Fibroblast of lung (primary cell): ENCODE results near the gene DOCK7. TPM values are rescaled to one million over a fixed set of nuclear protein-coding genes. Genes with fewer than 3 reads are reported as not detected.

Experiments used
- DNase-seq, 2 donors: peaks; one replicate each; pipeline versions ENCODE4 v3.0.0 to v3.0.0-alpha.2; 2010; ENCODE audit warnings: low read depth in 2 of 2
- H2AFZ ChIP-seq: 2 replicates; pipeline ENCODE4 v1.5.1; 2012; ENCODE audit warnings: low read length, control low read depth, inconsistent platforms
- H3K27ac ChIP-seq: 2 replicates; pipeline ENCODE4 v1.5.1; 2011; ENCODE audit warnings: low read length, control low read depth; ENCODE audit not compliant: insufficient read depth
- H3K27me3 ChIP-seq: 2 replicates; pipeline ENCODE4 v1.5.1; 2011; ENCODE audit warnings: mild to moderate bottlenecking, low read length; ENCODE audit not compliant: control insufficient read depth, insufficient read depth
- H3K36me3 ChIP-seq: 2 replicates; pipeline ENCODE4 v1.5.1; 2011; ENCODE audit warnings: low read length; ENCODE audit not compliant: control insufficient read depth, insufficient read depth
- H3K4me1 ChIP-seq: 2 replicates; pipeline ENCODE4 v1.5.1; 2011; ENCODE audit warnings: low read length; ENCODE audit not compliant: control insufficient read depth, insufficient read depth; ENCODE audit errors: extremely low read depth
- H3K4me2 ChIP-seq: 2 replicates; pipeline ENCODE4 v1.5.1; 2011; ENCODE audit warnings: low read length, control low read depth; ENCODE audit not compliant: insufficient read depth; ENCODE audit errors: extremely low read depth
- H3K4me3 ChIP-seq, 4 experiments: fragments of 200-600 bp in 1 of 4; sonication (generic) in 1 of 4; replicated peaks in 1 of 4; 2 replicates each; pipeline ENCODE4 v1.5.1; 2011 to 2016; ENCODE audit warnings: low read length in 4 of 4, low read depth in 3 of 4, mild to moderate bottlenecking in 3 of 4, control low read depth in 2 of 4, inconsistent platforms in 1 of 4, mixed read lengths in 1 of 4; ENCODE audit not compliant: insufficient read depth in 1 of 4; ENCODE audit errors: control extremely low read depth in 1 of 4
- H3K79me2 ChIP-seq: 2 replicates; pipeline ENCODE4 v1.5.1; 2012; ENCODE audit warnings: mild to moderate bottlenecking, low read length, inconsistent platforms; ENCODE audit not compliant: control insufficient read depth, insufficient read depth
- H3K9ac ChIP-seq: 2 replicates; pipeline ENCODE4 v1.5.1; 2011; ENCODE audit warnings: mild to moderate bottlenecking, low read length, control low read depth; ENCODE audit not compliant: insufficient read depth
- H3K9me3 ChIP-seq: 2 replicates; pipeline ENCODE4 v1.5.1; 2012; ENCODE audit warnings: low read depth, low read length; ENCODE audit not compliant: control insufficient read depth, insufficient read depth
- H4K20me1 ChIP-seq: 2 replicates; pipeline ENCODE4 v1.5.1; 2011; ENCODE audit warnings: low read length; ENCODE audit not compliant: control insufficient read depth, insufficient read depth; ENCODE audit errors: extremely low read depth
- EZH2 ChIP-seq: IDR thresholded peaks from 2 replicates; pipeline ENCODE4 v1.5.1; 2012; ENCODE audit warnings: low read length, control low read depth, mild to moderate bottlenecking; ENCODE audit errors: missing control alignments
- polyA plus RNA-seq, 2 donors: library from polyadenylated mRNA; depleted of rRNA in 1 of 2; stranded (reverse) in 1 of 2; unstranded in 1 of 2; fragments of >200 nt; gene quantifications; 2 replicates each; pipeline ENCODE4 v1.2.1, GENCODE V29; 2011 to 2012; ENCODE audit warnings: missing spikeins in 1 of 2
- total RNA-seq: library from RNA; depleted of rRNA; stranded (reverse); fragments of >200 nt; gene quantifications from 2 replicates; pipeline ENCODE4 v1.2.1, GENCODE V29; 2014
- TF ChIP-seq, protein P1 (sequence below), 2 donors: IDR thresholded peaks in 1 of 2; conservative IDR thresholded peaks in 1 of 2; 1 replicate in 1 of 2; 2 replicates in 1 of 2; pipeline ENCODE4 v1.5.1; 2011 to 2012; ENCODE audit warnings: low read length in 2 of 2, control low read depth in 1 of 2, inconsistent platforms in 1 of 2, low read depth in 1 of 2, mild to moderate bottlenecking in 1 of 2

Gene DOCK7
- total and polyA plus RNA-seq, 2 donors (not counting 1 experiment from before 2014, with no cell fraction given) = 66.5 to 153 TPM

DNA sequence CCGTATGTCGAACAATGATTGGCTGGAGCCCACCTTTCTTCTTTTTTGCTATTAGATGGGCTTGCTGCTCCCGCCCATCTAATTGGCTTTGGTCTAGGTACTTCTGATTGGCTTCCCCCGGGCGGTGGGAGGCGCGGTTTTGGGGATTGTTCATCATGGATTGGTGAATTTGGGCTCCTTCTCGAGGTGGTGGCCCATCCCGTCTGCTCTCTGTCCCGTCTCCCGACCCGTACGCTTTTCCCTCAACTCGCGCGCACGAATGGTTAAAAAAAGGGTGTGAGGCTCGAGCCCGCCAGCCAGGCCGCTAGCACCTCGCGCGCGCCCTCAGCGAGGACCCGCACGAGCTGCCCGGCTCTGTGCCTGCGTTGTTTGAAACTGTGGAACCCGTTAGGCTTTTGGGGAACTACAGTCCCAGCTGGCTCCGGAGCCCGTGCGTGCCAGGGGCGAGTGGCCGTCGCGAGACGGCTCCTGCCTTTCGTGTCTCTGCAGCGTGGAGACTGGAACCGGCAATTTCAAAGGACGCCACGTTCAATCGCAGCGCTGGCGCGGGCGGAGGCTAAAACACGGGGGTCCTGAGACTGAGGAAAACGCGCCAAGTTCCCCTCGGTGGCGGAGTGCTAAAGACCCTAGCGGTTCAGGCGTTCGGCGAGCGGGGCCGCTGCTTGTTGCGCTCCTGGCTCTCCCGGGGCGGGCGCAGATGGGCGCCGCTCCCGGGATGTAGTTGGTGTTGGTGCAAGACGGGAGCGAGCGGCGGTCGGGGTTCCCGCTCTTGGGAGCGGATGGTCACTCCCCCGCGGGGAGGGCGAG, 251.5 kb downstream of the DOCK7 start, which contains the start of gene USP1:
USP1 (plus strand) TSS at position 584 of the 807 bp plus-strand sequence. CDS start 2,819 bp downstream, outside the sequence.
- no peaks in the 10 kb centered on the region for H4K20me1 ChIP-seq
- TF ChIP-seq, protein P1, sequence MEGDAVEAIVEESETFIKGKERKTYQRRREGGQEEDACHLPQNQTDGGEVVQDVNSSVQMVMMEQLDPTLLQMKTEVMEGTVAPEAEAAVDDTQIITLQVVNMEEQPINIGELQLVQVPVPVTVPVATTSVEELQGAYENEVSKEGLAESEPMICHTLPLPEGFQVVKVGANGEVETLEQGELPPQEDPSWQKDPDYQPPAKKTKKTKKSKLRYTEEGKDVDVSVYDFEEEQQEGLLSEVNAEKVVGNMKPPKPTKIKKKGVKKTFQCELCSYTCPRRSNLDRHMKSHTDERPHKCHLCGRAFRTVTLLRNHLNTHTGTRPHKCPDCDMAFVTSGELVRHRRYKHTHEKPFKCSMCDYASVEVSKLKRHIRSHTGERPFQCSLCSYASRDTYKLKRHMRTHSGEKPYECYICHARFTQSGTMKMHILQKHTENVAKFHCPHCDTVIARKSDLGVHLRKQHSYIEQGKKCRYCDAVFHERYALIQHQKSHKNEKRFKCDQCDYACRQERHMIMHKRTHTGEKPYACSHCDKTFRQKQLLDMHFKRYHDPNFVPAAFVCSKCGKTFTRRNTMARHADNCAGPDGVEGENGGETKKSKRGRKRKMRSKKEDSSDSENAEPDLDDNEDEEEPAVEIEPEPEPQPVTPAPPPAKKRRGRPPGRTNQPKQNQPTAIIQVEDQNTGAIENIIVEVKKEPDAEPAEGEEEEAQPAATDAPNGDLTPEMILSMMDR (conservative IDR thresholded peaks at IDR 0.05 in 1 of 2, IDR thresholded peaks at IDR 0.05 in 1 of 2; ENCODE audit: low read depth in 1 of 2, low read length in 2 of 2) = no peak
- TF ChIP-seq EZH2 = no peak
- H3K79me2 ChIP-seq = peaks cover 46% of the 10 kb centered on the region
- H3K36me3 ChIP-seq = no peaks in the 10 kb centered on the region
- no peaks in the 10 kb centered on the region for H3K27me3 ChIP-seq
- H3K4me2 ChIP-seq = peak within 1 kb of the TSS; percentile 100
- no peaks in the 10 kb centered on the region for H3K9me3 ChIP-seq
- peak within 1 kb of the TSS; percentile 100 for H3K9ac ChIP-seq
- H3K4me3 ChIP-seq = peak within 1 kb of the TSS; percentile 88 to 98 (median 90)
- peak within 1 kb of the TSS; percentile 99 for H3K27ac ChIP-seq
- no peaks in the 10 kb centered on the region for H3K4me1 ChIP-seq
- H2AFZ ChIP-seq = peak within 1 kb of the TSS; percentile 98
- DNase-seq = peak; percentile 100

DNA sequence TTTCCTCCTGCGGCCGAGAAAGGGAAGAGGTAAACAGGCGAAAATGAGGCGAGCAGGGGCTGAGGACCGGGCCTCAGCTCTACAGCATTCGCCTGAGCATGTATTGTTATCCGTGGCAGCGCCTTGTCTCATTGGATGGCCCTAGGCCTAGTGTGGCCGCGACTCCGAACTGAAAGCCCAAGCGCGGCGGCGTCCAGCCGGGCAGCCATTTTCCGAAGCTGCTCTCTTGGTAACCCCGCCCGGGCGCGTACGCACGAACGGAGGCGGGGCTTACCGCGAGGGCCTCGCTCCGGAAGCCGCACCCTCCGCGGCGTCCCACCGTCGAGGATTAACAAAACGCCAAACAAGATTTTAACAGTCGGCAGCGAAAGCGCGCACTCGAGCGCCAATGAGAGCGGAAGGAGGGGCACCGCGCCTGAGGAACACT, 252.1 kb downstream of the DOCK7 start:
- DNase-seq = no peak
- H3K4me1 ChIP-seq = no peaks in the 10 kb centered on the region
- H2AFZ ChIP-seq = peak overlapping the region; percentile 94
- no peaks in the 10 kb centered on the region for H3K9me3 ChIP-seq
- peak overlapping the region; percentile 87 to 98 (median 88) for H3K4me3 ChIP-seq
- no peak for TF ChIP-seq EZH2
- TF ChIP-seq, protein P1 (conservative IDR thresholded peaks at IDR 0.05 in 1 of 2, IDR thresholded peaks at IDR 0.05 in 1 of 2; ENCODE audit: low read depth in 1 of 2, low read length in 2 of 2) = no peak
- peaks cover 39% of the 10 kb centered on the region for H3K79me2 ChIP-seq
- no peaks in the 10 kb centered on the region for H3K36me3 ChIP-seq
- H3K27me3 ChIP-seq = peaks cover 3% of the 10 kb centered on the region
- no peaks in the 10 kb centered on the region for H4K20me1 ChIP-seq
- peak overlapping the region; percentile 99 for H3K9ac ChIP-seq
- H3K4me2 ChIP-seq = peak overlapping the region; percentile 100
- H3K27ac ChIP-seq = peak overlapping the region; percentile 99

DNA sequence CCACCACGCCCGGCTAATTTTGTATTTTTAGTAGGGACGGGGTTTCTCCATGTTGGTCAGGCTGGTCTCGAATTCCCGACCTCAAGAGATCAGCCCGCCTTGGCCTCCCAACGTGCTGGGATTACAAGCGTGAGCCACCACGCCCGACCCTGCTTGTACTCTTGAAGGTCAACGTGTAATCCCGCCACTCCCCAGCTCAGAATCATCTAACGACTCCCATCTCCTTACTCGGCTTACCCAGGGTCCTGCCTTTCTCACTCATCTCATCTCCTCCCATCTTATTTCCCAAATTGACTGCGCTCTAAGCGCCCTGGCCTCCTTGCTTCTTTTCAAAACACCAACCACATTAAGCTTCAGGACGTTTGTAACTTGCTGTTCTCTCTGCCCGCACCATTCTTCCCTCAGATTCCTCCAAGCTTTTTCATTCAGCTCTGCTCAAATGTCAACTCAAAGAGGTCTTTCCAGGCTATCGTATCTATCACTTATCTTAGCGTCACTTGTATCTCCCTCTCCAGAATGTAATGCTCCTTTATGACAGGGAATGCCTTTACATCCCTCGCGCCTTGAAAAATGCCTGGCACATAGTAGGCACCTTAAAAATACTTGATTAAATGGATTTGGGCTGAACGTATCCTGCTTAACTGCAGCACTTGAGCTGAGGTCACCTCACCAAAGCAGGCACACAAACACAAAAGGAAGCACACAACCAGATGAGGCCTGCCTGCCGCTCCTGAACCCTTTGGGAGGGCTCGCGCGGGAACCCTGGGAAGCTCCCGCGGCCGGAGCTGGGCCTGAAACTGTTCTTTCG, 252.8 kb downstream of the DOCK7 start:
- Histone ChIP-seq H3K4me3 (peak overlapping the region; percentile 87 to 98 (median 88)), H3K36me3 (no peaks in the 10 kb centered on the region), H3K79me2 (peaks cover 33% of the 10 kb centered on the region), H3K9me3 (no peaks in the 10 kb centered on the region), H3K27me3 (peaks cover 3% of the 10 kb centered on the region), H3K4me1 (no peaks in the 10 kb centered on the region), H3K4me2 (peak overlapping the region; percentile 100), H4K20me1 (no peaks in the 10 kb centered on the region), H2AFZ (peak overlapping the region; percentile 94), H3K27ac (peak overlapping the region; percentile 99), H3K9ac (peak overlapping the region; percentile 99)
- no peak for DNase-seq
- TF ChIP-seq, protein P1 (conservative IDR thresholded peaks at IDR 0.05 in 1 of 2, IDR thresholded peaks at IDR 0.05 in 1 of 2; ENCODE audit: low read depth in 1 of 2, low read length in 2 of 2) = no peak
- no peak for TF ChIP-seq EZH2
